Osteocyte (in vitro differentiated cells): ENCODE results near the gene GHRHR. TPM values are rescaled to one million over a fixed set of nuclear protein-coding genes. Genes with fewer than 3 reads are reported as not detected.

ENCODE experiments used
- DNase-seq: peaks from one replicate; pipeline ENCODE4 v3.0.0; 2021; ENCODE audit warnings: mixed read lengths; ENCODE audit not compliant: unreplicated experiment; ENCODE audit errors: extremely low spot score
- H3K27ac Mint-ChIP-seq: one replicate; pipeline ENCODE4 v1.8.0; 2021; ENCODE audit warnings: mild to moderate bottlenecking, mixed read lengths; ENCODE audit not compliant: unreplicated experiment
- H3K27me3 Mint-ChIP-seq: one replicate; pipeline ENCODE4 v1.8.0; 2021; ENCODE audit warnings: mixed read lengths; ENCODE audit not compliant: unreplicated experiment
- H3K36me3 Mint-ChIP-seq: one replicate; pipeline ENCODE4 v1.8.0; 2021; ENCODE audit warnings: mixed read lengths; ENCODE audit not compliant: unreplicated experiment
- H3K4me1 Mint-ChIP-seq: one replicate; pipeline ENCODE4 v1.8.0; 2021; ENCODE audit warnings: mixed read lengths; ENCODE audit not compliant: unreplicated experiment
- H3K4me3 Mint-ChIP-seq: one replicate; pipeline ENCODE4 v1.8.0; 2021; ENCODE audit warnings: mild to moderate bottlenecking, moderate library complexity, mixed read lengths; ENCODE audit not compliant: unreplicated experiment
- H3K9me3 Mint-ChIP-seq: one replicate; pipeline ENCODE4 v1.8.0; 2021; ENCODE audit warnings: mixed read lengths; ENCODE audit not compliant: unreplicated experiment
- CTCF ChIP-seq: fragments of 200-600 bp; sonication (generic); IDR thresholded peaks from 2 replicates; pipeline ENCODE4 v1.5.0; 2021; ENCODE audit warnings: antibody characterized with exemption, mild to moderate bottlenecking, moderate library complexity
- long read RNA-seq: library from polyadenylated mRNA; unstranded; transcript quantifications from one replicate; pipeline ENCODE4 v2.0.0, GENCODE V29; 2021
- total RNA-seq: library from RNA; stranded (reverse); gene quantifications from 2 replicates; pipeline ENCODE4 v1.2.1, GENCODE V29; 2021

The GHRHR gene
- total RNA-seq = not detected in 2 replicates
- long read RNA-seq = 0 reads

GRCh38 chr7:30963842-30964241, at the start of gene GHRHR:
GHRHR (plus strand) TSS chr7:30963953; CDS start chr7:30964069, 116 bp downstream.
- Mint-ChIP-seq H3K27me3 (peaks cover 63% of the 10 kb centered on the region), H3K9me3 (no peaks in the 10 kb centered on the region), H3K4me1 (no peaks in the 10 kb centered on the region), H3K27ac (no peak within 1 kb of the TSS), H3K4me3 (no peak within 1 kb of the TSS), H3K36me3 (no peaks in the 10 kb centered on the region)
- no peak for TF ChIP-seq CTCF
- DNase-seq = peak; percentile 80

GRCh38 chr7:30914596-30914995, 49.2 kb upstream of the GHRHR start:
- Mint-ChIP-seq H3K9me3 (no peaks in the 10 kb centered on the region), H3K4me1 (peaks cover 31% of the 10 kb centered on the region), H3K27me3 (no peaks in the 10 kb centered on the region), H3K27ac (no peak overlapping the region), H3K36me3 (no peaks in the 10 kb centered on the region), H3K4me3 (no peak overlapping the region)
- DNase-seq = no peak
- no peak for TF ChIP-seq CTCF

GRCh38 chr7:30915005-30915601, 48.6 kb upstream of the GHRHR start:
- no peaks in the 10 kb centered on the region for H3K9me3 Mint-ChIP-seq
- no peaks in the 10 kb centered on the region for H3K27me3 Mint-ChIP-seq
- peaks cover 35% of the 10 kb centered on the region for H3K4me1 Mint-ChIP-seq
- no peak overlapping the region for H3K4me3 Mint-ChIP-seq
- DNase-seq = no peak
- H3K27ac Mint-ChIP-seq = no peak overlapping the region
- no peaks in the 10 kb centered on the region for H3K36me3 Mint-ChIP-seq
- TF ChIP-seq CTCF = no peak

DNA sequence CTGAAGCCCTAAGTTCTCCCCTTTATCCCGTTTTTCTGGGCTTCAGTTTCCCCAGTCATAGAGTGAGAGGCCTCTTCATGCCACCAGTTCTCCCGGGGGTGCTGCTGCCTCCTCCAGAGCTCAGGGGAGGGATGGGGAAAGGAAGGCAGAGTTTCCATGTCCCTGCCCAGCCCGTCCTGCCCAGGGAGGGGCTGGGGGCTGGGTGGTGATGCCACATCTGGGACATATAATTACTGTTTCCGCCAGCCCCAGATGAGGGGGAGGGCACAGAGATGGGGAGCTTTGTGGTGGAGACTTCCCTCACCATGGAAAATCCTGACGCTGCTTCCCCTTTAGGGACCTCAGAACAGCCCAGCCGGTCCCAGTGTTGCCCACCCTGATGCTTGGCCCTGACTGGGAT, 48.0 kb upstream of the GHRHR start:
- TF ChIP-seq CTCF = no peak
- Mint-ChIP-seq H3K27me3 (no peaks in the 10 kb centered on the region), H3K36me3 (no peaks in the 10 kb centered on the region), H3K4me1 (peaks cover 35% of the 10 kb centered on the region), H3K9me3 (no peaks in the 10 kb centered on the region), H3K4me3 (no peak overlapping the region), H3K27ac (no peak overlapping the region)
- DNase-seq = no peak

- no peak for DNase-seq
- peaks cover 37% of the 10 kb centered on the region for H3K4me1 Mint-ChIP-seq
- H3K9me3 Mint-ChIP-seq = no peaks in the 10 kb centered on the region
- H3K27me3 Mint-ChIP-seq = no peaks in the 10 kb centered on the region
- H3K36me3 Mint-ChIP-seq = no peaks in the 10 kb centered on the region
- H3K4me3 Mint-ChIP-seq = no peak overlapping the region
- TF ChIP-seq CTCF = no peak
- no peak overlapping the region for H3K27ac Mint-ChIP-seq
These were observed 47.5 kb upstream of the GHRHR start for GRCh38 chr7:30916255-30916654.
